GM12878 (cell line): ENCODE measurements around the gene ETV6. TPM values are rescaled to one million over a fixed set of nuclear protein-coding genes. Genes with fewer than 3 reads are reported as not detected.

Source experiments
- ATAC-seq: fragments of 200-7000 bp; cut with Tn5 transposase; 3 replicates; pipeline ENCODE4 v1.9.1; 2020; ENCODE audit warnings: mild to moderate bottlenecking, moderate library complexity
- BruUV-seq: library from RNA; stranded (reverse); fragments of 400-500 nt; replicated peaks from 2 replicates; lab custom pipeline; 2021; lab: Mats Ljungman, UMichigan
- CTCF ChIA-PET: fragments of 300-600 bp; sonication (Branson Sonifier 250); formaldehyde crosslinking; extraction: SDS; loops from one replicate; lab custom pipeline; 2021; ENCODE audit warnings: inconsistent platforms; lab: Yijun Ruan, JAX
- POLR2A ChIA-PET: fragments of 350-600 bp; formaldehyde crosslinking; extraction: SDS; loops from one replicate; lab custom pipeline; 2021; ENCODE audit warnings: inconsistent platforms; lab: Charles Lee
- RAD21 ChIA-PET: fragments of 300-600 bp; sonication (Branson Sonifier 250); formaldehyde crosslinking; loops from one replicate; lab custom pipeline; 2023; ENCODE audit warnings: antibody characterized with exemption; ENCODE audit not compliant: unreplicated experiment; lab: Charles Lee
- SMC1A ChIA-PET: fragments of 300-600 bp; sonication (Branson Sonifier 250); formaldehyde crosslinking; loops from one replicate; lab custom pipeline; 2023; ENCODE audit not compliant: unreplicated experiment, uncharacterized antibody; lab: Charles Lee
- DNase-seq: peaks from one replicate; pipeline ENCODE4 v3.0.0-alpha.2; 2011; ENCODE audit warnings: low read depth, low spot score
- FAIRE-seq: peaks from 3 replicates; lab custom pipeline; 2011; peaks lifted over from hg19 to GRCh38; lab: Jason Lieb, UNC
- H2AFZ ChIP-seq: 2 replicates; pipeline ENCODE4 v1.6.0; 2011; ENCODE audit warnings: low read depth, low read length, control low read depth; ENCODE audit not compliant: control insufficient read depth
- H3K27ac ChIP-seq: 2 replicates; pipeline ENCODE4 v1.5.1; 2011; ENCODE audit warnings: control low read depth; ENCODE audit not compliant: control insufficient read depth, insufficient read depth
- H3K27me3 ChIP-seq, 2 experiments: replicated peaks in 1 of 2; 2 replicates each; pipeline versions ENCODE4 v1.6.0 to v1.6.1; 2011; ENCODE audit warnings: low read length in 1 of 2; ENCODE audit not compliant: control insufficient read depth in 2 of 2, insufficient read depth in 2 of 2
- H3K36me3 ChIP-seq, 2 experiments: 2 replicates each; pipeline ENCODE4 v1.5.1; 2011; ENCODE audit warnings: low read length in 1 of 2; ENCODE audit not compliant: control insufficient read depth in 2 of 2, insufficient read depth in 2 of 2
- H3K4me1 ChIP-seq: 2 replicates; pipeline ENCODE4 v1.6.1; 2011; ENCODE audit warnings: mild to moderate bottlenecking, low read length, moderate library complexity, mixed read lengths; ENCODE audit not compliant: control insufficient read depth, insufficient read depth
- H3K4me2 ChIP-seq: 2 replicates; pipeline ENCODE4 v1.6.0; 2011; ENCODE audit warnings: control low read depth; ENCODE audit not compliant: control insufficient read depth, insufficient read depth
- H3K4me3 ChIP-seq: fragments of 200-600 bp; sonication (generic); 2 replicates; pipeline ENCODE4 v1.5.1; 2016
- H3K79me2 ChIP-seq: 2 replicates; pipeline ENCODE4 v1.6.0; 2011; ENCODE audit warnings: low read length; ENCODE audit not compliant: control insufficient read depth, insufficient read depth
- H3K9ac ChIP-seq: 2 replicates; pipeline ENCODE4 v1.8.0; 2011; ENCODE audit warnings: low read length, control low read depth, mixed read lengths; ENCODE audit not compliant: control insufficient read depth, insufficient read depth
- H3K9me3 ChIP-seq: replicated peaks from 3 replicates; pipeline ENCODE4 v1.5.1; 2011; ENCODE audit warnings: mild to moderate bottlenecking, low read length; ENCODE audit not compliant: control insufficient read depth, insufficient read depth
- H4K20me1 ChIP-seq: 2 replicates; pipeline ENCODE4 v1.6.0; 2011; ENCODE audit not compliant: control insufficient read depth, insufficient read depth
- CHD1 ChIP-seq: IDR thresholded peaks from 2 replicates; pipeline ENCODE4 v1.6.1; 2012; ENCODE audit warnings: low read depth, low read length, improper control_type of control experiment
- CREM ChIP-seq: IDR thresholded peaks from 2 replicates; pipeline ENCODE4 v1.6.1; 2014; ENCODE audit warnings: antibody characterized with exemption, low read depth
- KDM1A ChIP-seq: fragments of 200-600 bp; sonication (generic); IDR thresholded peaks from 2 replicates; pipeline ENCODE4 v1.6.1; 2016; ENCODE audit warnings: borderline replicate concordance
- POU2F2 ChIP-seq: IDR thresholded peaks from 3 replicates; pipeline ENCODE4 v1.6.1; 2011; ENCODE audit warnings: low read depth, mild to moderate bottlenecking, low read length, borderline replicate concordance
- REST ChIP-seq: IDR thresholded peaks from 2 replicates; pipeline ENCODE4 v1.6.1; 2012; ENCODE audit warnings: mild to moderate bottlenecking, low read depth, low read length
- STAT3 ChIP-seq: IDR thresholded peaks from 2 replicates; pipeline ENCODE4 v1.6.1; 2011; ENCODE audit warnings: low read depth, low read length, improper control_type of control experiment
- TAF1 ChIP-seq: IDR thresholded peaks from 2 replicates; pipeline ENCODE4 v1.6.1; 2011; ENCODE audit warnings: mild to moderate bottlenecking, low read depth, low read length, borderline replicate concordance
- WGBS: methylation state at CpG from one replicate; pipeline ENCODE4 v1.1.6; 2016; ENCODE audit warnings: low lambda C conversion rate; ENCODE audit not compliant: insufficient replicate concordance, insufficient coverage; ENCODE audit errors: missing lambda C conversion rate; 5-methylcytosine and 5-hydroxymethylcytosine counted together
- in situ Hi-C: fragments of 300-500 bp; cut with MboI; formaldehyde crosslinking; loops from 9 replicates; pipeline ENCODE4 v1.14.3; 2018; ENCODE audit warnings: mixed read lengths
- intact Hi-C: fragments of 100-400 bp; cut with micrococcal nuclease; formaldehyde crosslinking; loops from one replicate; pipeline ENCODE4 v1.14.2; 2022; ENCODE audit not compliant: unreplicated experiment
- polyA plus RNA-seq, 11 experiments: library from polyadenylated mRNA; depleted of rRNA in 4 of 11; unstranded in 6 of 11; stranded (reverse) in 5 of 11; fragments of >200 nt; fragmentation: Nextera tagmentation in 4 of 11; fragmentation: Illumina TruSeq in 1 of 11; extraction: Ambion mirVana in 4 of 11; extraction: Trizol in 1 of 11; gene quantifications; 1 replicate in 1 of 11; 2 replicates in 10 of 11; pipeline versions ENCODE4 v1.2.1 to v1.2.3, GENCODE V29; 2011 to 2016; ENCODE audit warnings: inconsistent platforms in 2 of 11, missing spikeins in 2 of 11, low read depth in 1 of 11
- total RNA-seq, 4 experiments: library from RNA; depleted of rRNA in 3 of 4; stranded (reverse); fragments of >200 nt in 3 of 4; fragmentation: Illumina TruSeq in 1 of 4; extraction: Trizol in 1 of 4; gene quantifications; 2 replicates each; pipeline versions ENCODE4 v1.2.1 to v1.2.3, GENCODE V29; 2013 to 2021
- TF ChIP-seq, protein P1 (sequence below): fragments of 450-650 bp; formaldehyde crosslinking; IDR thresholded peaks from 2 replicates; pipeline ENCODE4 v1.4.0; 2022; ENCODE audit warnings: mild to moderate bottlenecking, moderate library complexity
- TF ChIP-seq, protein P2 (sequence below): fragments of 450-650 bp; IDR thresholded peaks from 2 replicates; pipeline ENCODE4 v1.6.1; 2016; ENCODE audit warnings: mild to moderate bottlenecking

Gene ETV6
- total and polyA plus RNA-seq, 10 of the 15 experiments (the other 5 are each of a cell fraction or from before 2014, with no cell fraction given): 6.6 to 74.8 (median 24.6) TPM

GRCh38 chr12:11676052-11676451 is 26.6 kb downstream of the ETV6 start:
- intact Hi-C loops: no loop called here
- Histone ChIP-seq H3K27me3 (no peaks in the 10 kb centered on the region), H3K4me2 (no peak overlapping the region), H3K27ac (no peak overlapping the region), H3K4me3 (no peak overlapping the region), H3K9ac (no peak overlapping the region), H3K36me3 (peaks cover 5 to 17% of the 10 kb centered on the region in 2 experiments), H3K4me1 (peaks cover 6% of the 10 kb centered on the region), H3K79me2 (peaks cover 99% of the 10 kb centered on the region), H4K20me1 (peaks cover 15% of the 10 kb centered on the region), H3K9me3 (no peaks in the 10 kb centered on the region), H2AFZ (no peak overlapping the region)
- ChIA-PET RAD21 (no interaction called here), POLR2A (interaction anchor here (0.7 to 1.1 kb wide), 3 partner anchors 9 to 40 kb away, joined by 3 read pairs; no protein-coding TSS in a partner anchor), CTCF (interaction anchor here (1.4 to 1.9 kb wide), 2 partner anchors 14 to 24 kb away, joined by 3 to 4 read pairs; no protein-coding TSS in a partner anchor), SMC1A (interaction anchor here (1.0 to 6.9 kb wide), 3 partner anchors 16 to 41 kb away, joined by 5 to 32 read pairs (median 9); no protein-coding TSS in a partner anchor)
- DNase-seq (no peak), ATAC-seq (peak; percentile 16), FAIRE-seq (no peak)
- TSS peak; percentile 20 for BruUV-seq
- in situ Hi-C loops: no loop called here
- WGBS: 88% methylated on average over 4 of the region's 4 CpGs
- TF ChIP-seq CHD1 (no peak), CREM (no peak), POU2F2 (no peak), KDM1A (no peak)

DNA sequence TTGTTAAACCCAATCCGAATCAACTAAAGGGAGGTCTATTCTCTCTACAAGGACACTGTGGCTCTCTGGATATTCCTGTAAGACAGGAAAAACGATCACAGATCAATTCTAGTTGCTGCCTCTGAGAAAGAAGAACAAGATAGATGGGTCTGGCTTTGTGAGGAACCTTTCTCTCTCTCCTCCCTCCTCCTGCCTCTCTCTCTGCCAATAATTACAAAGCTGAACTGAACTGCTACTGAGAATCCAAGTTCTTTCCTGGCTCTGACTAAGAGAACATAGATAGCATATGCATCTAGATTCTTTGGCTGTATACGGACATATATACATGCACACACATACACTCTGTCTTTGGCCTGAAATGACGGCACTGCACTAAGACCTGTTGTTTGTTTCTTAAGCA is 27.6 kb downstream of the ETV6 start:
- H3K79me2 ChIP-seq: peaks cover 95% of the 10 kb centered on the region
- H3K36me3 ChIP-seq: peaks cover 5 to 17% of the 10 kb centered on the region in 2 experiments
- ChIA-PET CTCF (no interaction called here), RAD21 (no interaction called here), POLR2A (interaction anchor here (1.1 kb wide), 1 partner anchor 8 kb away, joined by 3 read pairs; no protein-coding TSS in a partner anchor), SMC1A (interaction anchor here (1.1 to 1.3 kb wide), 2 partner anchors 10 to 26 kb away, joined by 3 to 4 read pairs; no protein-coding TSS in a partner anchor)
- no TSS peak for BruUV-seq
- H3K4me1 ChIP-seq: peaks cover 6% of the 10 kb centered on the region
- H4K20me1 ChIP-seq: peaks cover 15% of the 10 kb centered on the region
- no peak overlapping the region for H3K27ac ChIP-seq
- FAIRE-seq (no peak), ATAC-seq (no peak), DNase-seq (no peak)
- no peaks in the 10 kb centered on the region for H3K27me3 ChIP-seq
- no peaks in the 10 kb centered on the region for H3K9me3 ChIP-seq
- intact Hi-C loops (no loop called here), in situ Hi-C loops (no loop called here)
- no peak overlapping the region for H2AFZ ChIP-seq
- no peak overlapping the region for H3K9ac ChIP-seq
- no peak overlapping the region for H3K4me3 ChIP-seq
- H3K4me2 ChIP-seq: no peak overlapping the region
- WGBS: 75% methylated on average over 4 of the region's 4 CpGs
- TF ChIP-seq, protein P1, sequence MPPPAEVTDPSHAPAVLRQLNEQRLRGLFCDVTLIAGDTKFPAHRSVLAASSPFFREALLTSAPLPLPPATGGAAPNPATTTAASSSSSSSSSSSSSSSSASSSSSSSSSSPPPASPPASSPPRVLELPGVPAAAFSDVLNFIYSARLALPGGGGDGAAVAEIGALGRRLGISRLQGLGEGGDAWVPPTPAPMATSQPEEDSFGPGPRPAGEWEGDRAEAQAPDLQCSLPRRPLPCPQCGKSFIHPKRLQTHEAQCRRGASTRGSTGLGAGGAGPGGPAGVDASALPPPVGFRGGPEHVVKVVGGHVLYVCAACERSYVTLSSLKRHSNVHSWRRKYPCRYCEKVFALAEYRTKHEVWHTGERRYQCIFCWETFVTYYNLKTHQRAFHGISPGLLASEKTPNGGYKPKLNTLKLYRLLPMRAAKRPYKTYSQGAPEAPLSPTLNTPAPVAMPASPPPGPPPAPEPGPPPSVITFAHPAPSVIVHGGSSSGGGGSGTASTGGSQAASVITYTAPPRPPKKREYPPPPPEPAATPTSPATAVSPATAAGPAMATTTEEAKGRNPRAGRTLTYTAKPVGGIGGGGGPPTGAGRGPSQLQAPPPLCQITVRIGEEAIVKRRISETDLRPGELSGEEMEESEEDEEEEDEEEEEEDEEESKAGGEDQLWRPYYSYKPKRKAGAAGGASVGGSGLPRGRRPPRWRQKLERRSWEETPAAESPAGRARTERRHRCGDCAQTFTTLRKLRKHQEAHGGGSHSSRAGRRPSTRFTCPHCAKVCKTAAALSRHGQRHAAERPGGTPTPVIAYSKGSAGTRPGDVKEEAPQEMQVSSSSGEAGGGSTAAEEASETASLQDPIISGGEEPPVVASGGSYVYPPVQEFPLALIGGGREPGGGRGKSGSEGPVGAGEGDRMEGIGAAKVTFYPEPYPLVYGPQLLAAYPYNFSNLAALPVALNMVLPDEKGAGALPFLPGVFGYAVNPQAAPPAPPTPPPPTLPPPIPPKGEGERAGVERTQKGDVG (CRISPR knock-in tag): no peak
- TF ChIP-seq TAF1 (no peak), REST (no peak), STAT3 (no peak)
- TF ChIP-seq, protein P2, sequence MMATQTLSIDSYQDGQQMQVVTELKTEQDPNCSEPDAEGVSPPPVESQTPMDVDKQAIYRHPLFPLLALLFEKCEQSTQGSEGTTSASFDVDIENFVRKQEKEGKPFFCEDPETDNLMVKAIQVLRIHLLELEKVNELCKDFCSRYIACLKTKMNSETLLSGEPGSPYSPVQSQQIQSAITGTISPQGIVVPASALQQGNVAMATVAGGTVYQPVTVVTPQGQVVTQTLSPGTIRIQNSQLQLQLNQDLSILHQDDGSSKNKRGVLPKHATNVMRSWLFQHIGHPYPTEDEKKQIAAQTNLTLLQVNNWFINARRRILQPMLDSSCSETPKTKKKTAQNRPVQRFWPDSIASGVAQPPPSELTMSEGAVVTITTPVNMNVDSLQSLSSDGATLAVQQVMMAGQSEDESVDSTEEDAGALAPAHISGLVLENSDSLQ: no peak
